ENCODE results near the gene AKAP8.

The AKAP8 gene

GRCh38 chr19:15330801-15331418 is 48.7 kb downstream of the AKAP8 start:
- no peak for DNase-seq

- no peak for DNase-seq
These were observed 51.3 kb downstream of the AKAP8 start for GRCh38 chr19:15328312-15328711.

DNA sequence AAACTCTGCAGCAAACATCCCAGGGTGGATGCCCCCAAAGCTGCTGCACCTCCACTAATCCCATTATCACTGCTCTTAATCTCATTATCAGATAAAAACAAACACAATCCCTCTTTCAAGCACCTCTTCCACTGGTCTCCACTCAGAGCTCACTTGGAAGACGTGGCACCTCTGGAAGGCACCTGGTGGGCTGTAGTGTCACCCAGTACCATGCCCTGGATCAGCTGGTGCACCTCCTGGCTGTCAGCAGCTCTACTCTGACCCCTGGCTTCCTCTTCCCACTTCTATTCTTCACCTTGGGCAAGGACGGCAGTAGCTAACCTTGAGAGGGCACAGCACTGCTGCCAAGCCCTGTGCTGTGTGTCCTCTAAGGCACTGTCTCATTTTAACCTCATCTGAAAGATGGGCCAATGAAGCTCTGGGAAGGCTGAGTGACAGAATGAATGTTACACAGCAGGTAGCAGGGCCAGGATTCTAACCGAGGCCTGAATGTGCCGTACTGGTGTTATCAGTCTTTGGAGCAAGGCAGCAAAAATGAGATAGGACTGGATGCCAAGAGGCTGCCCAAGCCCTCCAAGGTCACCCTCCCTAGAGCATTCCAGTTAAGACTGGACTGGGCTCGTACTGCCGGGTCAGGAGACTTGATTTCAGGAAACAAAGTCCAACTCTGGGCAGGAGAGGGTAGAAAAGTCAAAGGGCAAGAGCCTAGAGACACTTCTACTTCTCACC is 54.6 kb downstream of the AKAP8 start:
- DNase-seq, result no peak

- no peak for DNase-seq
These were observed 55.9 kb downstream of the AKAP8 start for GRCh38 chr19:15323496-15324235.

GRCh38 chr19:15321739-15322138 is 57.8 kb downstream of the AKAP8 start:
- no peak for DNase-seq

- no peak for DNase-seq
These were observed 59.5 kb downstream of the AKAP8 start for GRCh38 chr19:15320116-15320515.

DNA sequence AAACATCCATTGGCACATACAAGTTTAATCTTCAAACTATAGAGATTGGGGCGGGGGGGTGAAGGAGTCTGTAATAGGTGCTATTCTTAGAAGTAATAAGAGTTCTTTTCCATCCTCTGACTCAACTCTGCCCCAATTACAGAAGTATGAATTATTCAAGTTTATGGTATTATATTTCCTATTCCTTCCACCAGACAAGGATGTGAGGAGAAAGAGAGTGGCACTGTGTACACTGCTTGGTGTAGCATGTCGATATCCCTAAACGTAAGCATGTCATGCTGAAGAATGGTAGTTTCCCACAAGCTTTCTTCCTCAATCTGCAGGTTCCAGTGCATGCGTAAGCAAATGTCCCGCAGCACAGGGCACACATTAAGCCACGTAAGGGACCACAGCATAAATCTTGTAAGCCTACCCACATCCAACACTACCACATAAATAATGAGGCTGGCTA is 61.3 kb downstream of the AKAP8 start:
- no peak for DNase-seq

DNA sequence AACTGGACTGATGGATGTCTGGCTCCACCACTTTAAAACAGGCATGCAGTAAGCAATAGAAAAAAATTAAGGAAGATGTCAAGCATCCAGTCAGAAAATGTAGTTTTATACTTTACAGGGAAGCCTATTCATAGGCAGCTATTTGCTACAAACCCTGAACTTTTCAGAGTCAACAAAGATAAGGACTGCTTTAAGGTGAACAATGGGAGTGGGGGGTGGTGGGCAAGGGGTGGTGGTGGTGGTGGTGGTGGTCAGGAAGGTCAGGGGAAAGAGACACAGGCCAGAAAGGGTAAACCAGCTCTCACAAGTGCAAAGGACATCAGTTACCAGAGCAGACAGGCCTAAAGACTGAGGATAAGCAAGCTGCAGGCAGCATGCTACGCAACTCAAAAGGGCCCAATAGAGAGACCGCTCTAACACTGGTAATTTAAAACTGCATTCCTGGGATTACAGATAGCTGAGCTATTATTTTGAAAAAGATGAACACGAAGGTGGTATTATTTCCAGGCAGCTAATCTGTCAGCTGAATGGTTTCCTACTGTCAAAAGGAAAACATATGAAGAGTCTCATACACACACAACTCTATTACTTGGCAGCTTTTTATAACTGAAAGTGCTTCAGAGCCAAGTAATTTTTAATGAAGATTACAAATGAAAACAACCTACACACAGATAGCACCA is 62.1 kb downstream of the AKAP8 start:
- no peak for DNase-seq

DNA sequence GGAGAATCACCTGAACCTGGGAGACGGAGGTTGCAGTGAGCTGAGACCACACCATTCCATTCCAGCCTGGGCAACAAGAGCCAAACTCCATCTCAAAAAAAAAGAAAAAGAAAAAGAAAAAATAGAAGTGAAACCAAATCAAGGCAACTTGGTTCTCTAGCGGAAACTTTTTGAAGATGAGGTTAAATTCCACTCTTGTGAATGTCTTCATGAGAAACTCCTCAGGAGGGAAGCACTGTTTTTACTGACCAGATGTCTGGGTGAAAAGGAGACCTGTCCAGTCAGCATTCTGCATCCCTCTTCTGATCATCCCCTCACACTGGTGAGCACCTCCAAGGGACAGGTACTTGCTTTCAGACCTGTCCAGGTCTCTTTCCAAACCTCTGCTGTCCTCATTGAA is 63.1 kb downstream of the AKAP8 start:
- no peak for DNase-seq

DNA sequence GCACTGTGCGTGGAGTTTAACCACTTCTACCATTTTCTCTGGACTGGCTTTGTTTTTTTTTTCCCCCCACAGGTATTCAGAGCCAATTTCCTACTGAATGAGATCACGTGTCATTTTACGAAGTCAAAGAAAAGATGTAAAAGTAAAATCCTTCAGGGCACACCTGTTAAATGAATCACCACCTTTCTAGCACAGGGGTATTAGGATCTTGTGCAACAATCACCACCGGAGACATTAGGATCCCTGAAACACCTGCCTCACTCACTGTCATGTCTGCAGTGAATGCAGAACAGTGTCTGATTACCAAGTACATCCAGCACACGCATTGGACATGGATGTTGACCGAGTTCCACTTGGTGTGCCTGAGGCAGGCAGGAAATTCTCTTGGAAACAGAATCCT is 64.5 kb downstream of the AKAP8 start:
- DNase-seq, result no peak

- no peak for DNase-seq
These were observed 65.8 kb downstream of the AKAP8 start for GRCh38 chr19:15313649-15314279.

DNA sequence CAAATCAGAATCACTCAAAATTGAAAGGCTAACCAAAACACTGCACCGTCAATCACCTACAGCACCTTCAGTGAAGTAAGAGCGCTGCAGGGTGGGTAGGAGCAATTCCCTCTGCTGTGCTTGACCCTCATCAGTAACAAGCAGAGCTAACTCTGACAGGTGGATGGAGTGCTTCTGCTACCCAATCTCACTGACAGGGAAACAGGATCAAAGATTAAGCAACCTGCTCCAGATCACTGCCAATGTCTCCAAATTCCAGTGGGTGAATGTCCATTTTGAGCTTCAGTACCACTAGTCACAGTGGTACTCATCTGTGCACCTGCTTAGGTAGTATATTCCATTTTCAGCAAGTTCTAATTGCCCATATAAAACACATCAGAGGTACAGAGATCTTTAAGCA is 72.4 kb downstream of the AKAP8 start:
- no peak for DNase-seq

DNA sequence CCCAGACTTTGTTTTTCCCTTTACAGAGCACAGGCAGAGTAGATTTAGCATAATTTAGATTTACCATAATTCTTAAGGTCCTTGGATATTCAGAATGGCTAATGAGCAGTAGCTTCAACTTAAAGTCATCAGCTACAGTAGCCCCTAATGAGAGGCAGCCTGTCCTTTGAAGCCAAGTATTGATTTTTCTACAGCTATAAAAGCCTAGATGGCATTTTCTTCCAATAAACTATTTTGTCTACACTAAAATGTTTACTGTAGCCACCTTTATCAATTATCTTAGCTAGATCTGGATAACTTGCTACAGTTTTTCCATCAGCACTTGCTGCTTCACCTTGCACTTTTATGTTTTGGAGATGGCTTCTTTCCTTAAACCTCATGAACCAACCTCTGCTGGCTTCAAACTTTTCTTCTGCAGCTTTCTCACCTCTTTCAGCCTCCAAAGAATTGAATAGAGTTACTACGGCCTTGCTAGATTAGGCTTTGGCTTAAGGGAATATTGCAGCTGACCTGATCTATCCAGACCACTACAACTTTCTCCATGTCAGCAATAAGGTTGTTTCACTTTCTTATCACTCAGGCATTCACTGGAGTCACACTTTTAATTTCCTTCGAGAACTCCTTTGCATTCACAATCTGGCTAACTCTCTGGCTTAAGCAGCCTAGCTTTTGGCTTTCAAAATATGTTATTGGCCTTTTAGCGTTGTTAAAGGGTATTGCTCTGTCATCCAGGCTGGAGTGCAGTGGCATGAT is 73.8 kb downstream of the AKAP8 start:
- DNase-seq, result no peak

DNA sequence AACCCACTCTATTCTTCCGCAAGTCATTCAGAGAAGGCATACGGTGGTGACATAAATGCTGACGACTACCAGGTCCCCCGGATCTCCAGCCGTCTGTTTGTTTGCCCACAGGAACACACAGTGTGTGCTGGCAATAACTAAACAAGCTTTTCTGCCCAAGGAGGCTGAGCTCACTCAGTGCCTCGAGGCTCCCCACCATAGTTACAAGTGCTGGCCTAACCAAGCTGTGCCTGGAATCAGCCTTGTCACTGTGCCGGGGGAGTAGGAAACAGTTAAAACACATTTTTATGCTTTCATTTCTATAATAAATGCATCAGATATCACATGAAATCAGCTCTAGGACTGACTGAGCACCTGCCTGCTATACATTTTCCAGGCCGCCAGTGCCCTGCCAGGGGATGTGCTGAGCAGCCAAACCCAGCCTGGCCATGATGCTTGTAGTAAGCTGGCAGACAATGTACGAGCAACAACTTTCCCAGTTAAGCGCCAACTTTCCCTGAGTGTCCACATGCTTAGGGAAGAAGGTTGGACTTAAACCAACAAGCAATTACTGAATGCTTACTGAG is 75.4 kb downstream of the AKAP8 start:
- DNase-seq, result peak; percentile 92

Data from NCI-H446 treated with DMSO at 0.1 percent for 48 hours (cell line).